ENCODE measurements around the gene LRRC14B.

Gene LRRC14B

DNA sequence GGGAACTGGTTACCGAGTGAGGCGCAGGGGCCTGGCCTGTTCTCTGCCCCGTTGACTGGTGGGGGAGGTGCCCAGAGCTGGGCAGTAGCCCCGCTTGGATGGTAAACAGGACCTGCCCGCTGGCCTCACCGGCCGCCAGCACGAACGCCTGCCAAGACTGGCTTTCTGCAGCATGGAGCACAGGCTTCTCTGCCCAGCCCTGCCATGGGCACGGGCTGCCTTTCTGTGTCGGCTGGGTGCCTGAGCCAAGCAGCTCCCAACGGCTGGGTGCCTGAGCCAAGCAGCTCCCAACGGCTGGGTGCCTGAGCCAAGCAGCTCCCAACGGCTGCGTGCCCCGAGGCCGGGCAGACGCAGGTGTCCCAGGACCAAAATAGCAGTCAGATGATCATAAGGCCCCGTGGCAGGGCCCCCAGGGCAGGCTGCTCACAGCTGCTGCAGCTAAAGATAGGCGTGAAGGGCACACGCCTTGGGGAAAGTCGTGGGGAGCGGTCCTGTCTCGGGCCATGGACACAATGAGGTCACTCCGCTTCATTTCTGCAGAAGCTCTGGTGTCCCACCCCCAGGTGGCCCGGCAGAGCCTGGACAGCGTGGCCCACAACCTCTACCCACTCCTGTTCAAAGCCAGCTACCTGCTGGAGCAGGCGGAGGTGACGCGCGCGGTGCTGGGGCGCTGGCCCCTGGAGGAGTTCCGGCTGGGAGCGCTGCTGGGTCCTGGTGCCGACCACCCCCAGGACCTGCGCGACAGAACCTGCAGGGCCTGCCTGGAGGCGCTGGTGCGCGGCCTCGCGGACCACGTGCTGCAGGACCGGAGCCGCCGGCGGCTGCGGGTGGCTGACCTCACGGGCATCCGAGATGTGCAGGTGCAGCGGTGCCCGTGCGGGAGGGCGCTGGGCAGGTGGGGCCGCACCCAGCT is at the start of gene LRRC14B:
Gene LRRC14B (plus strand): TSS at position 460 of the 913 bp plus-strand sequence. CDS start 44 bp downstream, at position 504.
- DNase-seq (ENCODE audit: low read depth in 3 of 3), result no peak

DNA sequence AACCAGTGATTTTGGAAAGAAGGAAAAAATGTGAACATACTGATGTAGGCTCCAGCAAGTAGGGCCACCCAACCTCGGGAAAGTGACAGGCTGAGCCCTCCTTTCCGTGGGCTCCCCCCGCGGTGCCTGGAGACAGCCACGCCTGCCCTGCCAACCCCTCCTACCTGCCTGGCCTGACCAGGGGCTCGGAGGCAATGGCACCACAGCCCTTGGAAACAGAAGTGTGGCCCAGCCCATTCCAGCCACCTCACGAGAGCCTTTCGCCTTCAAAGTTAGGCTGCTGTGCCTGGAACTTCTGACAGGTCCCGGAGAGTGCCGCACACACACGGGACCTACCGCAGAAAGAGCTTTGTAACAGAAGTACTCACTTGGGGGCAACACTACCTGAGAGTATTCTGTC is 49.5 kb upstream of the LRRC14B start:
- DNase-seq (ENCODE audit: low read depth in 3 of 3), result no peak

DNA sequence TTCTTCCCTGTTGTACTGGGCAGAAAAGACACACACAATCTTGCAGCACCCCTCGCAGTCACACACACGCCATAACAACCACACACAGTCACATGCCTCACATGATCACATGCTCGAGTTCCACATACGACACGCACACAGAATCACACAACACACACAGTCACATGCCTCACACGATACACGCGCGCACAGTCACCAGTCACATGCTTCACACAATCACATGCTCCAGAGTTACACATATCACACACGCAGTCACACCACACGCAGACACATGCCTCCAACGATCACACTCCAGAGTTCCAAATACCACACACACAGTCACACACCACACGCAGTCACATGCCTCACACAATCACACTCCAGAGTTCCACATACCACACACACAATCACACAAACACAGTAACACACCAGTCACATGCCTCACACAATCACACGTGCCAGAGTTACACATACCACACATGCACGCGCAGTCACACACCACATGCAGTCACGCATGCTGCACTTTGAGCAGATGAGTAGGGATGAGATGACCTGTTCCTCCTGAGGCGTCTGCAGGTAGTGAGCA is 49.0 kb upstream of the LRRC14B start:
- no peak for DNase-seq (ENCODE audit: low read depth in 3 of 3)

DNA sequence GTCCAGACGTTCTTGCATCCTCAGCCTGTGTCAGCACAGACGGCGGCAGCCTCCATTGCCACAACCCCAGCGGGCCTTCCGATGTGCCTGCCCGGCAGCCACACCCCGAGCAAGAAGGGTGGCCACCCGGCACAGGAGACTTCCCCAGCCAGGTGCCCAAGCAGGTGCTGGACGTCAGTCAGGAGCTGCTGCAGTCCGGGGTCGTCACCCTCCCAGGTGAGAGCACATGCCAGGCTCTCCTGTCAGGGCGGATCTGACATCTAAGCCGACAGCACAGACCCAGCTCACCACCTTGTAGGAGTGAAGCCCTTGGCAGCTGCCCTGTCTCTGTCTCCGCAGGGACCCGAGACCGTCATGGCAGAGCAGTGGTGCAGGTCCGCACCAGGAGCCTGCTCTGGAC is 48.3 kb upstream of the LRRC14B start:
- DNase-seq (ENCODE audit: low read depth in 3 of 3), result no peak

- no peak for DNase-seq (ENCODE audit: low read depth in 3 of 3)
These were observed 46.4 kb upstream of the LRRC14B start for GRCh38 chr5:144941-145340.

DNA sequence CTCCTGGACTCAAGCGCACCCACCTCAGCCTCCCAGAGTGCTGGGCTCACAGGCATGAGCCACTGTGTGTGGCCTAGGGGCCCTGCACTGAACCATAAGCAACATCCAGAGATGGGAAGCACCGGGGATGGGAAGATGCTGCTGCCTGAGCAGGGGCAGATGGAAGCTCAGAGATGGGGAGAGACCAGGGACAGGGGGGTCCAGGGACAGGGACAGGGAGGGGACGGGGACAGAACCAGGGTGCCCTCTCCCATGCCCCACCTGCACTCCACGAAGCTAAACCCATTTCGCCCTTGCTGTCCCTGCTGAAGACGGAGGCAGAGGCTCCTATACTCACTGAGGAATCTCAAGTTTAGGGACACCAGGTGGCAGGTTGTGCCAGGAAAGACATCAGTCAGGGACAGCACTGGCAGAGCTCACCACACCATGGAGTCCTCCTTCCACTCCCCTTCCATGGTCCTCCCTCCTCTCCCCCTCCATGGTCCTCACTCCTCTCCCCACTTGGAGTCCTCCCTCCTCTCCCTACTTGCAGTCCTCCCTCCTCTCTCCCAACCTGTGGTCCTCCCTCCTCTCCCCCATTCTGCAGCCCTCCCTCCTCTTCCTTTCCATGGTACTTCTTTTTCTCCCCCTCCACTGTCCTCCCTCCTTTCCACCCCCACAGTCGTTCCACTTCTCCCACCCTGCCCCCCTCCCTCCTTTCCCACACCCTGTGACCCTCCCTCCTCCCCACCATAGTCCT is 45.5 kb upstream of the LRRC14B start:
- no peak for DNase-seq (ENCODE audit: low read depth in 3 of 3)

GRCh38 chr5:147751-148150 is 43.5 kb upstream of the LRRC14B start:
- no peak for DNase-seq (ENCODE audit: low read depth in 3 of 3)

GRCh38 chr5:149745-150485 is 41.4 kb upstream of the LRRC14B start:
- no peak for DNase-seq (ENCODE audit: low read depth in 3 of 3)

DNA sequence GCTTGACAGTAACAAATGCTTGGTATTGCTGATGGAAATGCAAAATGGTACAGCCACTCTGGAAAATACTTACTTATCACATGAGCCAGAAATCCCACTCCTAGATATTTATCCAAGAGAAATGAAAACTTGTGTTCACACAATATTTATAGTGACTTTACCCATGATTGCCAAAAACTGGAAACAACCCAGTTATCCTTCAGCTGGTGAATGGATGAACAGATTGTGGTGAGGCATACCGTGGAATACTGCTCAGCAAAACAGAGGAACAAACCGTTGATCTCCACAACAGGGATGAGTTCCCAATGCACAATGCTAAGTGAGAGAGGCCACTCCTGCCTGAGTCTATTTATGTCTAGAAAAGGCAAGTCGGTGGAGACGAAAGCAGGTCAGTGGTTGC is 40.5 kb upstream of the LRRC14B start:
- no peak for DNase-seq (ENCODE audit: low read depth in 3 of 3)

GRCh38 chr5:152077-152476 is 39.2 kb upstream of the LRRC14B start:
- no peak for DNase-seq (ENCODE audit: low read depth in 3 of 3)

- no peak for DNase-seq (ENCODE audit: low read depth in 3 of 3)
These were observed 38.0 kb upstream of the LRRC14B start for GRCh38 chr5:153256-153655.

GRCh38 chr5:154236-154635 is 37.1 kb upstream of the LRRC14B start:
- DNase-seq (ENCODE audit: low read depth in 3 of 3), result no peak

GRCh38 chr5:154826-155225 is 36.5 kb upstream of the LRRC14B start:
- DNase-seq (ENCODE audit: low read depth in 3 of 3), result no peak

GRCh38 chr5:155651-156410 is 35.5 kb upstream of the LRRC14B start:
- DNase-seq (ENCODE audit: low read depth in 3 of 3), result no peak

- no peak for DNase-seq (ENCODE audit: low read depth in 3 of 3)
These were observed 34.8 kb upstream of the LRRC14B start for GRCh38 chr5:156411-157072.

DNA sequence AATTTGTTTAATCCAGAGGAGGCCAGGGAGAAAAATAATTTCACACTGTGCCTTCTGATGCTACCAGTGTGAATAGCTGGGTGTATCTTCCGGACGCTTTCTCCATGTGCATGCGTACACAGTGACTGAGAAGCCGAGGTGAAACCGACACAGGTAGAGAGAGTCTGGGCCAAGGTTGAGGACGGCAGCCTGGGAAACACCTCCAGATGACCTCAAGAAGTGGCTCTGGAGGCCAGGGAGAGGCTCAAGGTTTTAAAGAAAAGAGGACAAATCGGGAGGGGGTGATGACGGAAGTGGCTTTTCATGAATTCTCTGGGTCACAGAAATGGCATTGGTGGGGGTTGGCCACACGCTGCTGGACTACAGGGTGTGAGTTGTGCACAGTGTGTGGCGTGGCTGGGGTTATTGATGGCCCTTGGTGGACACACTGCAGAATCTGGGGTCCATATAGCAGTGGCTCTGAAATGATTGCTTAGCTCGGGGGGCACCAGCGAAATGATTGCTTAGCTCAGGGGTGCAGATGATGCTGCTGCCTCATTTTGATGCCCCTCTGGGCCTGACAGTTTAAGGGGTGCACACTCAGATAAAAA is 34.1 kb upstream of the LRRC14B start:
- no peak for DNase-seq (ENCODE audit: low read depth in 3 of 3)

- no peak for DNase-seq (ENCODE audit: low read depth in 3 of 3)
These were observed 33.5 kb upstream of the LRRC14B start for GRCh38 chr5:157801-158200.

DNA sequence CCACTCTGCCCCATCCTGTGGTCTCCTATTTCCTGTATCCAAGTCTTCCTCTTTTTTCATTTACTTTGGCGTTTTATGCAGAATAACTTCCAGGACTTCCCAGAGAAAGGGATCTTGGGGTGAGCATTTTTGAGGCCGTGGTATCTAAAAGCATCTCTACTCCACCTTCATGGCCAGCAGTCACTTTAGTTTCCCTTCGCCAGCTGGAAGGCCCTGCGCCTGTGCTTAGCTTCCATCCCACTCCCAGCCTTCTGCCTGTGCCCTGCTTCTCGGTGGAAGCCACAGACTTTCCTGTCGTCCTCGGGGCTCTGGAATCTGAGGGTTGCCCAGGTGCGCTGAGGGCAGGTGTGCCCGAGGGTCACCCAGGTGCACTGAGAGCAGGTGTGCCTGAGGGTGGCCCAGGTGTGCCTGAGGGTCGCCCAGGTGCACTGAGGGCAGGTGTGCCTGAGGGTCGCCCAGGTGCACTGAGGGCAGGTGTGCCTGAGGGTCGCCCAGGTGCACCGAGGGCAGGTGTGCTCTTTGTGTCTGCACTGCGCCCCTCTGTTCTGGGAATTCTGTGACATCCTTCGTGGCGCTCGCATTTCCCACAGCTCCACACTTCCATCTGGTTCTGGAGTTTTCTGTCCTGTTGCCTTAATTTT is 32.4 kb upstream of the LRRC14B start:
- no peak for DNase-seq (ENCODE audit: low read depth in 3 of 3)

DNA sequence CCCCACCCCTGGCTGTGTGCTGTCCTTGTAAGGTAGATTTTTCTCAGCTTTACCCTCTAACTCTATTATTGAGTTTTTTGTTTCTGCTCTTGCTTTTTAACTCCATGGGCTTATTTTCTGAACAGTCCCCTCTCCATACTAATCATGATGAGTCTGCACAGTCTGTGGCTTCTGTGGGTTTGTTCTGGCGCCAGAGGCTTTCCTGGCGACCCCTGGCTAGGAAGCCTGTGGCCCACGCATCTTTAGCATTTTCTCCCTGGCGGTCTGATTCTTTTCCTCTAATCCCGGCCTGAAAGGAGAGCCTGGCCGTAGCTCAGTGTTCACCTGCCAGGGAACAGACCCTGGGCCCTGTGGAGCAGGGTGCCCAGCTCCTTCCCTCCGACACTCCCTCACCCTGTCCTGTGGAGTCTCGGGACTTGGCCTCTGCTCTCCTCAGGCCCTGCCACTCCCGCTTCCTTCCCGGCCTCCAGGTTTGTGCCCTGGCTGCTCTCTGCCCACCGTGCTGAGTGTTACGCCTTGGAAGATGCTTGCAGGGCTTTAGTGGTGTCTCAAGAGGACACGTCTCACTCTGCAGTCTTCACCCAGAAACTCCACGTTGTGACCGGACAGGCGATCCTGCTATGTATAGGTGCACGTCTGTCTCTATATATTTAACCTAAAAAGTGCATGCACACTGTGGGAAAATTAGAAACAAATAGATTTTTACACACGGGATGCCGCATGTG is 31.7 kb upstream of the LRRC14B start:
- no peak for DNase-seq (ENCODE audit: low read depth in 3 of 3)
